OCI-LY1 (cell line): ENCODE data around the gene SRPRB.

Experiments
- EZH2 ChIP-seq: fragments of 200-600 bp; sonication (generic), shearing (Covaris generic); IDR thresholded peaks from 2 replicates; pipeline ENCODE4 v1.8.0; 2017; ENCODE audit warnings: borderline replicate concordance, mixed run types, mild to moderate bottlenecking, antibody characterized with exemption, low read length, moderate library complexity, mixed read lengths
- TF ChIP-seq, protein P1 (sequence below): fragments of 200-600 bp; sonication (generic), shearing (Covaris generic); IDR thresholded peaks from 2 replicates; pipeline ENCODE4 v1.5.1; 2017; ENCODE audit warnings: mild to moderate bottlenecking, antibody characterized with exemption, low read length, moderate library complexity, mixed read lengths

DNA sequence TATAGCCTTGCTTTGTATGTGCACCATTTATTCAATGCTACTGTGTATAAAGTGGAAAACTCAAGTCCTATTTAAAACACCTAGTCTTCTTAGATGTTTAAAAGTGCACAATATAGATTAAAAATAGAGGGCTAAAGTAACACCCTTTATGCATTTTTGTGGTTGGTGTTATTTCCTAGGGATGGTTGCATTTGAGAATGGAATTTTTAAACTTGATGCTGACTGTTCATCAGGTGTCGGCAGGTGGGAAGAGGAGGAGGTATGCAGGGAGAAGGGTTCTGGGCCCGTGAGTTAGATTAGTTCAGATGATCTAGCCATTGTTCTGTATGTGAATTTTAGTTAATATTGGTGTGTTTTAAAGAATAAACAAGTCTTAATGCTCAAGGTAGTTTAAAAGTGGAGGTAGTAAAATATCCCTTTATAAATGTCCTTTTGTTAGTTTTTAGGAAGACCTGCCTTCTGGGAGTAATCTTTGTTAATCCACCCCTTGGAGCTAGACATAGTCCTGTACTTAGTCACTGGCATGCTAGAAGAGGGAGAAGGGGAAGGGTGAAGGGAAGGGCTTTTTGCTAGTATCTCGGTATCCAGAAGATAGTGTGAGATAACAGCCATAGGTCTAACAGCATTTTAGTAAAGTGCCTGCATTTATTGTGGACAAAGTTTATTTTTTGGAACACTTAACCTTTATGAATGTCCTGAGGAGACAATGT is 8.1 kb upstream of the SRPRB start:
- TF ChIP-seq, protein P1, sequence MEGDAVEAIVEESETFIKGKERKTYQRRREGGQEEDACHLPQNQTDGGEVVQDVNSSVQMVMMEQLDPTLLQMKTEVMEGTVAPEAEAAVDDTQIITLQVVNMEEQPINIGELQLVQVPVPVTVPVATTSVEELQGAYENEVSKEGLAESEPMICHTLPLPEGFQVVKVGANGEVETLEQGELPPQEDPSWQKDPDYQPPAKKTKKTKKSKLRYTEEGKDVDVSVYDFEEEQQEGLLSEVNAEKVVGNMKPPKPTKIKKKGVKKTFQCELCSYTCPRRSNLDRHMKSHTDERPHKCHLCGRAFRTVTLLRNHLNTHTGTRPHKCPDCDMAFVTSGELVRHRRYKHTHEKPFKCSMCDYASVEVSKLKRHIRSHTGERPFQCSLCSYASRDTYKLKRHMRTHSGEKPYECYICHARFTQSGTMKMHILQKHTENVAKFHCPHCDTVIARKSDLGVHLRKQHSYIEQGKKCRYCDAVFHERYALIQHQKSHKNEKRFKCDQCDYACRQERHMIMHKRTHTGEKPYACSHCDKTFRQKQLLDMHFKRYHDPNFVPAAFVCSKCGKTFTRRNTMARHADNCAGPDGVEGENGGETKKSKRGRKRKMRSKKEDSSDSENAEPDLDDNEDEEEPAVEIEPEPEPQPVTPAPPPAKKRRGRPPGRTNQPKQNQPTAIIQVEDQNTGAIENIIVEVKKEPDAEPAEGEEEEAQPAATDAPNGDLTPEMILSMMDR, result no peak
- TF ChIP-seq EZH2, result no peak
